Measurements from ENCODE around the gene DCBLD2. TPM values are rescaled to one million over a fixed set of nuclear protein-coding genes. Genes with fewer than 3 reads are reported as not detected.

The DCBLD2 gene
- total and polyA plus RNA-seq, 2 of the 13 experiments (the other 11 are each of a cell fraction or from before 2014, with no cell fraction given) = 43.8 to 56.9 TPM

GRCh38 chr3:98914210-98915080 lies 12.9 kb upstream of the DCBLD2 start (continued):
- TF ChIP-seq MEIS1 (CRISPR knock-in tag; IDR thresholded peaks at IDR 0.05; ENCODE audit: borderline replicate concordance) (no peak), BRF2 (CRISPR knock-in tag; IDR thresholded peaks at IDR 0.05) (no peak), LCORL (IDR thresholded peaks at IDR 0.05) (no peak), LCORL (CRISPR knock-in tag; IDR thresholded peaks at IDR 0.05) (no peak), ZNF430 (CRISPR knock-in tag; IDR thresholded peaks at IDR 0.05) (no peak), ATF4 (CRISPR knock-in tag; IDR thresholded peaks at IDR 0.05) (no peak), NFATC3 (CRISPR knock-in tag; IDR thresholded peaks at IDR 0.05) (no peak), ZNF670 (CRISPR knock-in tag; IDR thresholded peaks at IDR 0.05; ENCODE audit: borderline replicate concordance) (no peak), ZNF607 (CRISPR knock-in tag; IDR thresholded peaks at IDR 0.05; ENCODE audit: borderline replicate concordance) (no peak), NFRKB (IDR thresholded peaks at IDR 0.05) (no peak), MZF1 (CRISPR knock-in tag; IDR thresholded peaks at IDR 0.05; ENCODE audit: borderline replicate concordance) (no peak), CC2D1A (CRISPR knock-in tag; IDR thresholded peaks at IDR 0.05) (no peak), ARNT2 (CRISPR knock-in tag; IDR thresholded peaks at IDR 0.05; ENCODE audit: low read depth) (no peak), RARA (CRISPR knock-in tag; IDR thresholded peaks at IDR 0.05) (peak; percentile 84), KLF13 (CRISPR knock-in tag; IDR thresholded peaks at IDR 0.05) (no peak), NR2F6 (IDR thresholded peaks at IDR 0.05) (peak; percentile 47), NR2F6 (CRISPR knock-in tag; IDR thresholded peaks at IDR 0.05) (peak; percentile 66), SALL1 (CRISPR knock-in tag; IDR thresholded peaks at IDR 0.05) (peak; percentile 18; the same call in 1 of the 2 replicates), EHMT2 (IDR thresholded peaks at IDR 0.05; ENCODE audit: borderline replicate concordance, low read depth, low read length) (no peak; the same call in 1 of the 2 replicates), ZNF564 (CRISPR knock-in tag; IDR thresholded peaks at IDR 0.05) (no peak), IRF1 (CRISPR knock-in tag; IDR thresholded peaks at IDR 0.05; ENCODE audit: low read depth) (no peak), ZNF550 (CRISPR knock-in tag; IDR thresholded peaks at IDR 0.05; ENCODE audit: borderline replicate concordance) (no peak), NR2F2 (IDR thresholded peaks at IDR 0.05; ENCODE audit: borderline replicate concordance, low read depth) (peak; percentile 55; the same call in 1 of the 2 replicates), ZFP91 (CRISPR knock-in tag; IDR thresholded peaks at IDR 0.05; ENCODE audit: borderline replicate concordance) (no peak), TCF7 (IDR thresholded peaks at IDR 0.05; ENCODE audit: low read depth) (peak; percentile 24; the same call in 1 of the 2 replicates), FOXA3 (CRISPR knock-in tag; IDR thresholded peaks at IDR 0.05) (peak; percentile 39; the same call in 1 of the 2 replicates), SNAPC5 (CRISPR knock-in tag; IDR thresholded peaks at IDR 0.05; ENCODE audit: borderline replicate concordance) (no peak), SOX5 (CRISPR knock-in tag; IDR thresholded peaks at IDR 0.05; ENCODE audit: borderline replicate concordance) (peak; percentile 16; the same call in 1 of the 2 replicates)

Data from HepG2 (cell line).